ENCODE data around the gene PEX10. TPM values are rescaled to one million over a fixed set of nuclear protein-coding genes. Genes with fewer than 3 reads are reported as not detected.

PEX10 gene
- total and polyA plus RNA-seq, 2 of the 8 experiments (the other 6 are each of a cell fraction or from before 2014, with no cell fraction given) = 24.3 to 26.9 TPM

DNA sequence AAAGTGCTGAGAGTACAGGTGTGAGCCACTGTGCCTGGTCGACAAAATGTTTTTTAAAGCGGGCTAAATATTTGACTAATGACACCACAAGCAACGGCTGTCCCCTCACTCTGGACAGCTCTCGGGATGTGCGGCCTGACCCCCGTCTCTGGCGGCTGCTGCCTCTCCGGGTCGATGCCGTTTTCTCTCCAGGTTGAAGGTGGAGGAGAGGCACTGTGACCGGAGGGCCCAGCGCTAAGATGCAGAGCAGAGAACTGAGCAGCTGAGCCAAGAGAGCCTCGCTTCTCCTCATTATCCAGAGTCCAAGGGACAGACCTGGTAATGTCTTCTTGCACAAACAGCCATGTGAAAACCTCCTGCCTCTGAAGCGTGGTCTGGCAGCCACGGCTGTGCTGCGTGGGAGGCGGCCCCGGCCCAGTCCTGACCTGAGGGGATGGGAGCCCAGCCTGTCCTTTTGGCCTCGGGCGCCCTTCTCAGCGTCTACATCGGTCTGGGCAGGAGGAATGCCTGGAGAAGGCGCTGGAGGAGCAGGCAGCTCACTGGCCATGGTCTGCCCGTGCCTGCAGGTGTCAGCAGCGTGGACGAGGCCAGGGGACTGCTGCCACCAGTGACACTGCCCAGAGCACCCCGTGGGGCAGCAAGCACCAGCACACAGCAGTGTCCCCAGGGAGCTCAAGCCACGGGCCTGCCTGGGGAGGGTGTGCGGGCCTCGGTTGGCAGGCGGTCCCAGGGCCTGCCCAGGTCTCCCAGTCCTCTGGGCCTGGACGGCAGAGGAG is 31.4 kb downstream of the PEX10 start (continued):
- TF ChIP-seq, protein P1, sequence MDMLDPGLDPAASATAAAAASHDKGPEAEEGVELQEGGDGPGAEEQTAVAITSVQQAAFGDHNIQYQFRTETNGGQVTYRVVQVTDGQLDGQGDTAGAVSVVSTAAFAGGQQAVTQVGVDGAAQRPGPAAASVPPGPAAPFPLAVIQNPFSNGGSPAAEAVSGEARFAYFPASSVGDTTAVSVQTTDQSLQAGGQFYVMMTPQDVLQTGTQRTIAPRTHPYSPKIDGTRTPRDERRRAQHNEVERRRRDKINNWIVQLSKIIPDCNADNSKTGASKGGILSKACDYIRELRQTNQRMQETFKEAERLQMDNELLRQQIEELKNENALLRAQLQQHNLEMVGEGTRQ (IDR thresholded peaks at IDR 0.05; ENCODE audit: low read length) = no peak
- TF ChIP-seq RAD21 (IDR thresholded peaks at IDR 0.05 in 1 of 2, conservative IDR thresholded peaks at IDR 0.05 in 1 of 2; ENCODE audit: low read depth in 2 of 2, low read length in 2 of 2) (no peak), KDM1A (IDR thresholded peaks at IDR 0.05; ENCODE audit: borderline replicate concordance, low read length) (no peak), EGR1 (IDR thresholded peaks at IDR 0.05; ENCODE audit: borderline replicate concordance, low read depth, low read length) (no peak), FOSL1 (IDR thresholded peaks at IDR 0.05; ENCODE audit: insufficient read depth, low read depth, low read length) (no peak)

Measured in H1 (cell line).